Stomach smooth muscle (tissue), 2 donors: Measurements from ENCODE around the gene LHX4.

ENCODE experiments used
- H3K27ac ChIP-seq: one replicate; pipeline ENCODE4 v1.7.0; 2013; ENCODE audit warnings: mild to moderate bottlenecking, low read length, inconsistent platforms
- H3K27me3 ChIP-seq, 2 donors: one replicate each; pipeline ENCODE4 v1.7.0; 2013; ENCODE audit warnings: low read length in 2 of 2; ENCODE audit not compliant: insufficient read depth in 2 of 2, control insufficient read depth in 1 of 2
- H3K36me3 ChIP-seq, 2 donors: one replicate each; pipeline ENCODE4 v1.7.0; 2013; ENCODE audit warnings: low read length in 2 of 2; ENCODE audit not compliant: control insufficient read depth in 2 of 2, insufficient read depth in 2 of 2
- H3K4me1 ChIP-seq: one replicate; pipeline ENCODE4 v1.7.0; 2013; ENCODE audit warnings: low read length; ENCODE audit not compliant: control insufficient read depth, insufficient read depth
- H3K4me3 ChIP-seq, 2 donors: one replicate each; pipeline ENCODE4 v1.7.0; 2013; ENCODE audit warnings: low read length in 2 of 2
- H3K9ac ChIP-seq, 2 donors: one replicate each; pipeline ENCODE4 v1.7.0; 2013; ENCODE audit warnings: low read length in 2 of 2, mild to moderate bottlenecking in 1 of 2
- H3K9me3 ChIP-seq, 2 donors: one replicate each; pipeline ENCODE4 v1.7.0; 2013; ENCODE audit warnings: low read length in 2 of 2; ENCODE audit not compliant: control insufficient read depth in 2 of 2
- donor health status: healthy.
- donor health status: Pancreatic carcinoma.

The LHX4 gene

DNA sequence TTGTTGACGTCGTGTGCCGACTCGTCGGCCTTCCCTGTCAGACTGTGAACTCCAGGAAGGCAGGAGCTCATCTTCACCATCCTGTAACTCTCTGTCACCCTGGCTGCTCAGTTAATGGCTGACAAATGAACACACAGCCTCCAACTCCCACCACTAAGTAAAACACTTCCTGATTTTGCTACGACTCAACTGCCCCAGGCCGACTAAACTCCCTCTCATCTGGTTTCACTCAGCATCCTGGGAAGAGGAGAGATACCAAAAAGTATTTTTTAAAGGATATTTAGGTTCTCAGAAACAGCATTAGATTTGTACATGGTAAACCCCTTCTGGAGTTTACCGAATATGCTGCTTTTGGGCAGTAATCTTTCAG lies 18.2 kb upstream of the LHX4 start:
- Histone ChIP-seq H3K4me1 (no peaks in the 10 kb centered on the region), H3K27me3 (peaks cover 2 to 7% of the 10 kb centered on the region in 2 donors), H3K4me3 (no peak overlapping the region), H3K9me3 (no peaks in the 10 kb centered on the region), H3K36me3 (no peaks in the 10 kb centered on the region), H3K27ac (no peak overlapping the region), H3K9ac (no peak overlapping the region)

DNA sequence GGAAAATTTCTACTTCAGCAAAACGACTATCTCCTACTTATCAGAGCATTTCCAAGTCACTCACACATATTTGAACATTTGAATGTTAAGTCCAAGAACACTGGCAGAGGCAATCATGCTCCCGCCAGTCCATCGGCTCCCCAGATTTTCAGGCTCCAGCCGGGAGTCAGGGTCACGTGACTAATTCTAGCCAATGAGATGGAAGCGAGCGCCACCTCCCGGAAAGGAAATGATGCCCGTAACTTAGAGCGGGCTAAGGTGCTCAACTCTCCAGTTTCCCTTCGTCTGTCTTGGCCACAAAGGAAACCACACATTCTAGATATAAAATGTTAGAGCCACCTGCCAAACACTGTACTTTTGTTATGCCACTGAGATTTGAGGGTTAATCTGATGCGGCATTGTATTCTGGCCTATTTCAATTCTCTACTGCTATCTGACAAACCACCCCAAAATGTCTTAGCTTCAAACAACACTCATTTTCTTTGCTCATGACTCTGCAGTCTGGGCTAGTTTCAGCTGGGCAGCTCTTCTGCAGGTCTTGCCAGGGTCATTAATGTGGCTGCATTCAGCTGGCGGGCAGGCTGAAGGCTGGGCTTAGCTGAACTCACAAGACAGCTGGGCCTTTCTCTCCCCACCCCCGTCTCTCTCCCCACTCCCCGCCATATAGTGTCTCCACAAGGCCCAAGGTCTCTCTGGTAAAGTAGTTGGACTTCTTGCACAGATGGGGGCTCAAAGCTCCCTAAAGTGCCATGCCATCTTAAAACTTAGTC lies 16.5 kb upstream of the LHX4 start:
- Histone ChIP-seq H3K9ac (no peak overlapping the region), H3K4me3 (no peak overlapping the region), H3K36me3 (no peaks in the 10 kb centered on the region), H3K9me3 (no peaks in the 10 kb centered on the region), H3K27me3 (peaks cover 0 to 7% of the 10 kb centered on the region in 2 donors), H3K27ac (no peak overlapping the region), H3K4me1 (no peaks in the 10 kb centered on the region)

DNA sequence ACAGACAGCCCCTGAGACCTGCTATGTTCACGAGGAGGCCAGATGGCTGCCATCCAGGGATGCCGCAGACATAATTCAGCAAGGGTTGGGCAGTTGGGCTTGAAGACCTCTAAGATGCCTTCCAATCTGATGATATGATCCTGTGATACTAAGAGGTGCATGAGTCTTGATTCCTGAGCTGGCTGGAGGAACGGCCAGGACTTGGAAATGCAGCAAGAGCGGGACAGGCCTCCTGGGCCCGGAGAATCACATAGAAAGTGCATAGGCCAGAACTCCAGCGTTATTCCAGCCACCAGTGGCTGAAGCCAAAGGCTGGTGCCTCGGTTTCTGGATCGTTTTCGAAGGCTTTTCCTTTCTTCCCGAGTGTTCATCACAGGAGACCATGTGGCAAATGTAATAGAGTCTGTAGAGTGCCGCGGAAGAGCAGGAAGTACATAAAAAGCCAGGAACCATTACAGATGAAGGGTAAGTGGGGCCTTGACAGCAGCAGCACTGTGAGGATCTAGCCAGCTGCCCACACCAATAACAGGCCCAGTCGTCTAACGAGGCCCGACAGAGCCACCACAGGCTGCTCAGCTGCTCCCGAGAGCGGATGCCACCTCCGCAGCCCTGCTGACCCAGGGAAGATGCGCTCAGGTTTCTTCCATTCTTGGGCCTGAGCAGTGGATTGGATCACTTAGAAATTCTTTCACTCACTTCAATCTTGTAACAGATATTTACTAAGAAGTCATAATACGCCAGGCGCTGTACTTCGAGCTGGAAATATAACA lies 14.0 kb upstream of the LHX4 start:
- H3K27me3 ChIP-seq: peaks cover 3 to 7% of the 10 kb centered on the region in 2 donors
- H3K9me3 ChIP-seq: no peaks in the 10 kb centered on the region
- H3K4me3 ChIP-seq: no peak overlapping the region
- no peak overlapping the region for H3K9ac ChIP-seq
- no peaks in the 10 kb centered on the region for H3K36me3 ChIP-seq
- no peaks in the 10 kb centered on the region for H3K4me1 ChIP-seq
- no peak overlapping the region for H3K27ac ChIP-seq

DNA sequence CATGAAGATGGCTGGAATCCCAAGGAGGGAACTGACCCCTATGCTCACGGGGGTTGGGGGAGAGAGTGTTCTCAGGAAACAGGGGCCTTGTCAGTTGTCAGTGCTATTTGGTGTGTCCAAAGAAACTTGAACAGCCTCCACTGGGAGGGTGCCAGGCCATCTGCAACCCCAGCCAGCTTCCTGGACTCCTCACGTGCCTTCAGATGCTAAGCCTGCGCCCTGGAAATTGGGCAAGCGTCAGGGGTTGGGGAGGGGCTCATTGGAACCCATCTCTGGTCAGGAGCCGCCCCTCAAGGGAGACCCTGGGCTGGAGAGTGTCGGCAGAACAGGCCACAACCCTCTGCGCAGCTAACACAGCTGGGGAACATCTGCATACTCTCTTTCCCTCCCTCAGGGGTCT lies 13.1 kb upstream of the LHX4 start:
- H3K27ac ChIP-seq: no peak overlapping the region
- no peaks in the 10 kb centered on the region for H3K9me3 ChIP-seq
- no peak overlapping the region for H3K9ac ChIP-seq
- H3K4me1 ChIP-seq: no peaks in the 10 kb centered on the region
- H3K27me3 ChIP-seq: peaks cover 2 to 6% of the 10 kb centered on the region in 2 donors
- no peaks in the 10 kb centered on the region for H3K36me3 ChIP-seq
- H3K4me3 ChIP-seq: no peak overlapping the region

DNA sequence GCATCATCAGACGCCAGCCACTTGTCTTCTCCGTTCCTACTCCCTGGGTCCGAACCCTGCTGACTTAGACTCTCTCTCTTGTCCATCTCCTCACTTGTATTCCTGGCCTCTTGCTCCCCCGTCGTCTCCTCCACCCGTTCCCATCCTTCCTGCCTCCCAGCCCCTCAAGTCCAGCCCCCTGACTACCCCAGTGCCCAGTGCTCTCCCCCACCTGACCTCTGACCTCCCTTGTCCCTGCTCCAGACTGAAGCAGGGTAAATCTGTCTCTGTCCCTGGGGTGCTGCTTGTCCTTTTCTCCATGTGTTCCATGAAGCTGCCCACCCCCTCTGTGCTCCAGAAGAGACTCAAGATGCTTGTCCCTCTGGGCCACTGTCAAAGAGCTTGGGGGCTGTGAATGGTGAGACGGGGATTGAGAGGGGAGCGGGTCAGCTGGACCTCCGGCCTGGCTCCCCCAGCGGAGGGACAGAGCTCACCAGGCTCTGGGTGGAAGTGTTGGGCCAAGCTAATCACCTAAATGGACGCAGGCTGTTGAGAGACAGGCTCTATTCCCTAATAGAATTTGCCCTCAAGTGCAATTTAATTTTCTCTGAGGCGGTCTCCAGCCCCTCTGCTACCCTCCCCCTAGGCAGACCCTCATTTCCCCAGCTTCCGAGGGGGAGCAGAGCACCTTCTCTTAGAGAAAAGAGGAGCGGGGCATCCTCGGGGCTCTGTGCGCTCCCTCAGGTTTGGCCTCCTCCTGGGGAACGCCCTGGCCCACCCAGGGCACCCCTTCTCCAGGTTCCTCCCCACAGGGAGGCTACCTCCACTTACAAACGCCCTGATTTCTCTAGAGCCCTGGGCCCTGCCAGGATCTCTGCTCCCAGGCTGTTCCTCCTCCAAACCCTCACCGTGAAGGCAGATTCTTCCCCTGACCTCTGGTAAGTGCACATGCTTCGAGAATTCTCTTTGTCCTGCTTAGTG lies 11.0 kb upstream of the LHX4 start:
- peaks cover 5% of the 10 kb centered on the region for H3K4me1 ChIP-seq

DNA sequence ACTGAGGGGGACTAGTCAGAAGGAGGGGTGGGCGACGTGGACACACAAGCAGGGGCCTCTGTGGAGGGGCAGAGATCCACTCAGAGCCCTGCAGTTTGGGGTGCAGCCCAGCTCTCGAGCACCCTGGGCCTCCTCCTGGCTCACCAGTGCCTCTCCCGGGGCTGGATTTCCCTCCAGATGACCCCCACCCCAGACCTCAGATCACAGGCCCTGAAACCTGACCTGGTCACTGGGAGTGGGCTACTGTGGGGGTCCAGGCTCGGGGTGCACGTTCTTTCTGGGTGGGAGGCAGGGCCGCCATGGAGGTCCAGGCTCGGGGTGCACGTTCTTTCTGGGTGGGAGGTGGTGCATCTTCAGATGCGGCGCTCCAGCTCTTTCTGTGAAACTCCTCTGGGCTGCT lies 10.3 kb upstream of the LHX4 start:
- H3K4me1 ChIP-seq: peaks cover 5% of the 10 kb centered on the region
- peaks cover 0 to 10% of the 10 kb centered on the region in 2 donors for H3K27me3 ChIP-seq
- H3K4me3 ChIP-seq: no peak overlapping the region
- no peak overlapping the region for H3K9ac ChIP-seq
- no peaks in the 10 kb centered on the region for H3K9me3 ChIP-seq
- H3K36me3 ChIP-seq: no peaks in the 10 kb centered on the region
- H3K27ac ChIP-seq: no peak overlapping the region

More for the DNA sequence above, 11.0 kb upstream of the LHX4 start:
- Histone ChIP-seq H3K9ac (no peak overlapping the region), H3K27me3 (peaks cover 0 to 7% of the 10 kb centered on the region in 2 donors), H3K4me3 (no peak overlapping the region), H3K36me3 (no peaks in the 10 kb centered on the region), H3K9me3 (no peaks in the 10 kb centered on the region), H3K27ac (no peak overlapping the region)

DNA sequence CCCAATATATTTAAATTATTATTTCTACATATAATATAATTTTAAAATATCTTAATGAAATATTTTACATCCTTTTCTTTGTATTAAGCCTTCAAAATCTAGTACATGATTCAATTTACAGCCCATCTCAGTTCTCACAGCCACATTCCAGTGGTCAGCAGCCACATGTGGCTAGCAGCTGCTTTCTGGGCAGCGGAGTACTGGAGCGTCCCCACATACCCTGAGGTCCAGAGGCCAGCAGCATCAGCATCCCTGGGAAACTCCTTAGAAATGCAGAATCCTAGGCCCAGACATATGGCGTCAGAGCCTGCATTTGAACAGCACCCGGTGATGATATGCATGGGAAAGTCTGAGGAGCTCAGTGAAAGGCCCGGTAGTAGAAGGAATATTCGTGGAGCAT lies 8.6 kb upstream of the LHX4 start:
- Histone ChIP-seq H3K9me3 (no peaks in the 10 kb centered on the region), H3K9ac (no peak overlapping the region), H3K36me3 (no peaks in the 10 kb centered on the region), H3K4me1 (peaks cover 5% of the 10 kb centered on the region), H3K27ac (no peak overlapping the region), H3K4me3 (no peak overlapping the region), H3K27me3 (peaks cover 9 to 22% of the 10 kb centered on the region in 2 donors)

DNA sequence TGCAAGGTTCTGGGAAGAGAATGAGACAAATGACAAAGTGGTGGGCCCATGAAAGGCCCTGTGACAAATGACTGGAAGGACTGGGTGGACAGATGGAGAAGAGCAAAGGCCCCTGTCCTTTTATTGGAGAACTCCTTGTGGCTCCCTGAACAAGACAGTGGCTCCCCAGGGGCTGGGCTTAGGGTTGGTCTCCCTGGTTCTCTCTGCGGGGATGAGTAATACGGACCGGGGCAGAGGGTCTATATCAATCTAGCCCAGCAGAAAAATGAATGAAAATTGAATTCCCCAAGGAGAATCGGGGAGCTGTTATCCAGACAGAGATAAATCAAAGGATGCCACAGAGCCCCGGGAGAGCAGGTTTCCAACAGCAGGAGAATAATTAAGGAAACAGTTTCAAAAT lies 5.2 kb upstream of the LHX4 start:
- Histone ChIP-seq H3K4me1 (peaks cover 17% of the 10 kb centered on the region), H3K4me3 (no peak overlapping the region), H3K27me3 (peaks cover 35 to 37% of the 10 kb centered on the region in 2 donors), H3K9me3 (no peaks in the 10 kb centered on the region), H3K9ac (no peak overlapping the region), H3K27ac (no peak overlapping the region), H3K36me3 (no peaks in the 10 kb centered on the region)

DNA sequence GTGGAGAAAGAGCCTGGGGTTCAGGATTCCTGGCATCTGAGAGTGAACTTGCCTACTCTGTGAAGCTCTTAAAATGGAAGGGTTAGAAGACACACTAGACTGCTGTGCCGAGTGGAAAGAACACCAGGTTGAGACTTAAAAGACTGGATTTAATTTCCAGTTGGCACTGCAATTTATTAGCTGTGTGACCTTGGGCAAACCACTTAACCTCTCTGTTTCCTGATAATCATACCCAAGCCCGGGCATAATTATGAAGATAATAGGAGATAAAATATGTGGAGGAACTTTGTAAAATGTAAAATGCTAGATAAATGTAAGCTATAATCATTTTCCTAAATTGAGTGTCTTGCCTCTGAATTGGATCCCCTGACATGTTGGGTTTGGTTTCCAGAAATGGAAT lies 4.7 kb upstream of the LHX4 start:
- Histone ChIP-seq H3K27ac (no peak overlapping the region), H3K27me3 (peaks cover 38% of the 10 kb centered on the region in 2 donors)

DNA sequence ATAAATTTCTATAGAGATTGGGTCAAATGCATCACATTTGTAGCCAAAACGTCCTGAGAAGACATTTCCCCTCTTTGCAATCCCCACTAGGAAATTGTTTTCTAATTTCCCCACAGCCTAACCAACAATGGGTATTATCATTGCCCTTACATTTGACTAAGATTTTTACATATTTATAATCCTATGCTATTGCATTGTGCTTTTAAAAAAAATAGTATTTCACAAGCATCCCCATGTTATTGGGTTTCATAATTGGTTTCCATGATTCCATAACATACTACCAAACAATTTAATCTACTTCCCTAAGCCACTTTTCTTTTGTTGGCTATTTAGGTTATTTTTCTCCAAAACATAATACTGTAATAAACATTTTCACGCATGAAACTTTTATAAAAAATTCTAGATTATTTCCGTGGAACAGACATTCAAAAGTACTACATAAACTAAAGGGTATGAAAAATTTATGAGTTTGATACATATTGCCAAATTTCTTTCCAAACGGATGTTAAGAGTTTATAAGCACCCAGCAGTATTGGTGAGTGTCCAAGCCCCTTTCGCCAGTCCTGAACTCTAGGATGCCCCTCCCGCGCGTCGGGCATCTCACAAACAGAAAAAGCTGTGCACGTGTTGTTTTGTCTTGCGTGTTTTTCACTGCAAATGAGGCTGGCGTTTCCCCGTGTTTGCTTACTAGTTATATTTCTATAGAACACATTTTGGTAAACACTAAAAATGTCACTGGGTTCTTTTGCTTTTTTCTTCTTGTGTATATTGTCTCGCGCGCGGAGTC lies 2.0 kb upstream of the LHX4 start:
- Histone ChIP-seq H3K27ac (no peak overlapping the region), H3K9me3 (no peaks in the 10 kb centered on the region), H3K4me1 (peaks cover 34% of the 10 kb centered on the region), H3K27me3 (peaks cover 51 to 62% of the 10 kb centered on the region in 2 donors), H3K9ac (no peak overlapping the region), H3K4me3 (no peak overlapping the region), H3K36me3 (no peaks in the 10 kb centered on the region)

More for the DNA sequence above, 4.7 kb upstream of the LHX4 start:
- no peaks in the 10 kb centered on the region for H3K9me3 ChIP-seq
- no peaks in the 10 kb centered on the region for H3K36me3 ChIP-seq
- peaks cover 18% of the 10 kb centered on the region for H3K4me1 ChIP-seq
- H3K9ac ChIP-seq: no peak overlapping the region
- H3K4me3 ChIP-seq: no peak overlapping the region
